Measurements from ENCODE around the gene ADAMTS17. TPM values are rescaled to one million over a fixed set of nuclear protein-coding genes. Genes with fewer than 3 reads are reported as not detected.

The ADAMTS17 gene
- total RNA-seq, 1 experiment from 2014 or later = 3.2 TPM

DNA sequence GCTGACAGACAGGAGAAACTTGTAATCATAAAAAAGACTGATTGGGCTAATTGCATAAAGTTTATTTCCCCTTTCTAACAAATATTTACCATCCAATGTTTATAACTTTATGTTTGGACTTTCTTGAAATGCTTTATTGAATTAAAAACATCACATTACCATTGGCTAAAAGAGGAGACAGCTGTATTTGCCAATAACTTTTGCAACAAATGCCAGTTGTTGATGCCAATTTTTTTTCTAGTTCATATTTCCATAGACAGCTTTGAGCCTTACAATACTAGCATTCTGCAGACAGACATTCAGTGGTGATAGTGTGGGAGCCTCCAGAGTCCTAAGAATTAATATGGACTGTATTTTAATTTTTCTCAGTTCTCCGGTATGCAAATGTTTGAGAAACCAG lies 198.4 kb downstream of the ADAMTS17 start:
- no peaks in the 10 kb centered on the region for H3K4me1 ChIP-seq (replicated peaks; ENCODE audit: insufficient read depth)
- TF ChIP-seq EZH2 (IDR thresholded peaks at IDR 0.05; ENCODE audit: low read depth) = no peak
- TF ChIP-seq, protein P1, sequence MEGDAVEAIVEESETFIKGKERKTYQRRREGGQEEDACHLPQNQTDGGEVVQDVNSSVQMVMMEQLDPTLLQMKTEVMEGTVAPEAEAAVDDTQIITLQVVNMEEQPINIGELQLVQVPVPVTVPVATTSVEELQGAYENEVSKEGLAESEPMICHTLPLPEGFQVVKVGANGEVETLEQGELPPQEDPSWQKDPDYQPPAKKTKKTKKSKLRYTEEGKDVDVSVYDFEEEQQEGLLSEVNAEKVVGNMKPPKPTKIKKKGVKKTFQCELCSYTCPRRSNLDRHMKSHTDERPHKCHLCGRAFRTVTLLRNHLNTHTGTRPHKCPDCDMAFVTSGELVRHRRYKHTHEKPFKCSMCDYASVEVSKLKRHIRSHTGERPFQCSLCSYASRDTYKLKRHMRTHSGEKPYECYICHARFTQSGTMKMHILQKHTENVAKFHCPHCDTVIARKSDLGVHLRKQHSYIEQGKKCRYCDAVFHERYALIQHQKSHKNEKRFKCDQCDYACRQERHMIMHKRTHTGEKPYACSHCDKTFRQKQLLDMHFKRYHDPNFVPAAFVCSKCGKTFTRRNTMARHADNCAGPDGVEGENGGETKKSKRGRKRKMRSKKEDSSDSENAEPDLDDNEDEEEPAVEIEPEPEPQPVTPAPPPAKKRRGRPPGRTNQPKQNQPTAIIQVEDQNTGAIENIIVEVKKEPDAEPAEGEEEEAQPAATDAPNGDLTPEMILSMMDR (conservative IDR thresholded peaks at IDR 0.05) = no peak
- no peaks in the 10 kb centered on the region for H3K79me2 ChIP-seq (ENCODE audit: low read depth)
- no peak overlapping the region for H2AFZ ChIP-seq
- H3K4me3 ChIP-seq = no peak overlapping the region
- H3F3A ChIP-seq (ENCODE audit: insufficient read depth, low read depth) = no peaks in the 10 kb centered on the region
- H3K36me3 ChIP-seq (ENCODE audit: low read depth) = no peaks in the 10 kb centered on the region
- no peak overlapping the region for H3K4me2 ChIP-seq
- no TSS peak for BruUV-seq (replicated peaks)
- ChIA-PET CTCF (no interaction called here), POLR2A (ENCODE audit: unreplicated experiment) (no interaction called here)
- no peaks in the 10 kb centered on the region for H4K20me1 ChIP-seq (ENCODE audit: insufficient read depth)
- H3K9me2 ChIP-seq (ENCODE audit: insufficient read depth) = no peaks in the 10 kb centered on the region
- H3K27me3 ChIP-seq (ENCODE audit: insufficient read depth, low read depth) = 0 out of 2 replicates have a peak, but pooled peaks cover 4% of the 10 kb centered on the region
- 0 out of 2 replicates have a peak, but pooled peaks cover 3% of the 10 kb centered on the region for H3K9me3 ChIP-seq (ENCODE audit: insufficient read depth, low read depth)
- H3K27ac ChIP-seq = no peak overlapping the region
- DNase-seq = no peak
- intact Hi-C loops (cut with micrococcal nuclease; ENCODE audit: unreplicated experiment) = no loop called here

DNA sequence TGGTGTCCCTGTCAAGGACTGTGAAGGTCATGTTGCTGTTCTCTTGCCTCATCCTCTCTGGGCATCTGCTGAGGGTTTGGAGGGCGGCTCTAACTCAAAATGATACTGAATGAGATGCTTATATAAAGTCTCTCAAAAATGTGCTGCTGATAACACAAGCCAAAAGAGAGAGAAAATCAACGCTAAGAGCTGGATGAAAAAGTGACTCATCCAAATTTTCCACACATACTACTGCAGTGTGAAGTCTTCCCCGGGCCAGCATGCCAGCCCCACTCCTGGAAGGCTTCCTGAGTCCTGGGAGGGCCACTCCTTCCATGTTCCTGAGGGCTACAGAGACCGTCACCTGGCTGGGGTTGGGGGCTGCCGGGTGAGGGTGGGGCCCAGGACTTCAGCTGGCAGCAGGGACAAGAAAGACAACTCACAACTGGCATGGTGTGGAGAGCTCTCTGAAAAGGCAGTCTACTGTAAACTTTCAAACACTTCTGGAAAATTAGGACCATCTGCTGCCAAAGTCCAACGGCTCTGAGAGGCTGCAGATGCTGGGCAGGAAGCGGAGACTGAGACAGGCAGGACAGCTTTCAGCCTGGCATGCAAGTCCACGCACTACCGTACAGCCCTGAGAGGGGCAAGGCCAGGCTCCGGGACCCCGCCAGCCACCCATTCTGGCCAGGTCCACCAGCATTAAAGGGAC lies 200.3 kb downstream of the ADAMTS17 start:
- H3K27me3 ChIP-seq (ENCODE audit: insufficient read depth, low read depth) = 0 out of 2 replicates have a peak, but pooled peaks cover 4% of the 10 kb centered on the region
- no peak overlapping the region for H2AFZ ChIP-seq
- CTCF ChIA-PET = no interaction called here
- no peaks in the 10 kb centered on the region for H3K79me2 ChIP-seq (ENCODE audit: low read depth)
- H4K20me1 ChIP-seq (ENCODE audit: insufficient read depth) = no peaks in the 10 kb centered on the region
- no peak for TF ChIP-seq EZH2 (IDR thresholded peaks at IDR 0.05; ENCODE audit: low read depth)
- TF ChIP-seq, protein P1 (conservative IDR thresholded peaks at IDR 0.05) = no peak
- H3K4me2 ChIP-seq = no peak overlapping the region
- POLR2A ChIA-PET (ENCODE audit: unreplicated experiment) = no interaction called here
- no peak overlapping the region for H3K27ac ChIP-seq
- BruUV-seq (replicated peaks) = no TSS peak
- no peaks in the 10 kb centered on the region for H3K9me3 ChIP-seq (ENCODE audit: insufficient read depth, low read depth)
- no peaks in the 10 kb centered on the region for H3K4me1 ChIP-seq (replicated peaks; ENCODE audit: insufficient read depth)
- no peak overlapping the region for H3K4me3 ChIP-seq
- no peaks in the 10 kb centered on the region for H3K9me2 ChIP-seq (ENCODE audit: insufficient read depth)
- DNase-seq = no peak
- no peaks in the 10 kb centered on the region for H3F3A ChIP-seq (ENCODE audit: insufficient read depth, low read depth)
- intact Hi-C loops (cut with micrococcal nuclease; ENCODE audit: unreplicated experiment) = no loop called here
- H3K36me3 ChIP-seq (ENCODE audit: low read depth) = no peaks in the 10 kb centered on the region

DNA sequence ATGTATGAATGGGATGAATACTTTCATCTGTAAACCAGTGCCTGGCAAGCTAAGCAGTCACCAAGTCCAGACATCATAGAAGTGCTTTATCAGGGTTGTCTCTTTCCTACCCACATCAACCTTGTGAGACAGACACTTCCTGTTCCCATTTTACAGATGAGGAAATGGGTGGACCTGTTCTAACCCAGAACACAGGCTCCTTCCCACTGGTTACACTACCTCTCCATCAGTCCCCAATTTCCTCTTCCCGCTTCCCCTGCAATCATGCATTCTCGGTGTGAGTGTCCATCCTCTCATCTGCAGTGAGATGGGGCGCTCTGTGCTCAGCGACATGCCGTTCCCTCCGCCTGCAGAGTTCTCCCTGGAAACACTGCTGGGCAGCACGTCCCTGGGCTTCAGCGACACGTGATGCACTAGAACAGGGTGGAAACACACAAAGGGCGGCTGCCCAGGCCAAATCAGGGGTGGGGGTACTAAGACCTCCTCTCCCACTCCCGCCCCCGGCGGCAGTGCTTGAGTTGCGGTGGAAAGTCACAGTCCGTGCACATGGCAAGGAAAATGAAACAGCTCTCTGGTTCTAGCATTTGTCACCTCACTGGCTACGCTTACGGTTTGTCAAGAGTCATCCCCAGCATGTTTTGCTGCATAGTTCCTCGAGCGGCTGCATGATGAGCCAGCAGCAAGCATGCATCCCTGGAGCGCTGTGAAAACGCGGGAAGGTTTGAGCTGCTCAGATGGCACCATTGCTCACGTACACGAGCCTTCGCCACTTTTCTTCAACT lies 201.1 kb downstream of the ADAMTS17 start:
- no TSS peak for BruUV-seq (replicated peaks)

More for the DNA sequence above, 201.1 kb downstream of the ADAMTS17 start:
- ChIA-PET POLR2A (ENCODE audit: unreplicated experiment) (no interaction called here), CTCF (no interaction called here)
- Histone ChIP-seq H3F3A (ENCODE audit: insufficient read depth, low read depth) (no peaks in the 10 kb centered on the region), H3K9me3 (ENCODE audit: insufficient read depth, low read depth) (no peaks in the 10 kb centered on the region), H3K9me2 (ENCODE audit: insufficient read depth) (no peaks in the 10 kb centered on the region), H3K36me3 (ENCODE audit: low read depth) (no peaks in the 10 kb centered on the region), H3K4me2 (no peak overlapping the region), H3K27ac (no peak overlapping the region), H2AFZ (no peak overlapping the region), H3K27me3 (ENCODE audit: insufficient read depth, low read depth) (0 out of 2 replicates have a peak, but pooled peaks cover 4% of the 10 kb centered on the region), H3K4me1 (replicated peaks; ENCODE audit: insufficient read depth) (no peaks in the 10 kb centered on the region), H3K79me2 (ENCODE audit: low read depth) (no peaks in the 10 kb centered on the region), H4K20me1 (ENCODE audit: insufficient read depth) (no peaks in the 10 kb centered on the region), H3K4me3 (no peak overlapping the region)
- DNase-seq = no peak
- intact Hi-C loops (cut with micrococcal nuclease; ENCODE audit: unreplicated experiment) = no loop called here
- no peak for TF ChIP-seq EZH2 (IDR thresholded peaks at IDR 0.05; ENCODE audit: low read depth)
- TF ChIP-seq, protein P1 (conservative IDR thresholded peaks at IDR 0.05) = no peak
